ENCODE measurements around the gene SORCS2.

DNA sequence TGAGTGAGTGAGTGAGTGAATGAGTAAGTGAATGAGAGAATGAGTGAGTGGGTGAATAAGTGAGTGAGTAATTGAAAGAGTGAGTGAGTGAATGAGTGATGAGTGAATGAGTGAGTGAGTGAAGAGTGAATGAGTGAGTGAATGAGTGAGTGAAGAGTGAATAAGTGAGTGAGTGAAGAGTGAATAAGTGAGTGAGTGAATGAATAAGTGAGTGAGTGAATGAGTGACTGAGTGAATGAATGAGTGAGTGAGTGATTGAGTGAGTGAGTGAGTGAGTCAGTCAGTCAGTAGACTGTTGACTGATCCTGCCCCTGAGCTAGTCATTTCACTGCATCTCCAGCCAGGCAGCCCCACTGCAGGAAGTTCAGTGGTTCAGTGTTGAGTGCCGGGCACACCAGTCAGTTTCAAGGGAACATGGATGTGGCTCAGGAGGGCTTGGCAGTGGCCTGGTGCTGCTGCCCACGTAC lies 470.8 kb downstream of the SORCS2 start:
- TF ChIP-seq, protein P1, sequence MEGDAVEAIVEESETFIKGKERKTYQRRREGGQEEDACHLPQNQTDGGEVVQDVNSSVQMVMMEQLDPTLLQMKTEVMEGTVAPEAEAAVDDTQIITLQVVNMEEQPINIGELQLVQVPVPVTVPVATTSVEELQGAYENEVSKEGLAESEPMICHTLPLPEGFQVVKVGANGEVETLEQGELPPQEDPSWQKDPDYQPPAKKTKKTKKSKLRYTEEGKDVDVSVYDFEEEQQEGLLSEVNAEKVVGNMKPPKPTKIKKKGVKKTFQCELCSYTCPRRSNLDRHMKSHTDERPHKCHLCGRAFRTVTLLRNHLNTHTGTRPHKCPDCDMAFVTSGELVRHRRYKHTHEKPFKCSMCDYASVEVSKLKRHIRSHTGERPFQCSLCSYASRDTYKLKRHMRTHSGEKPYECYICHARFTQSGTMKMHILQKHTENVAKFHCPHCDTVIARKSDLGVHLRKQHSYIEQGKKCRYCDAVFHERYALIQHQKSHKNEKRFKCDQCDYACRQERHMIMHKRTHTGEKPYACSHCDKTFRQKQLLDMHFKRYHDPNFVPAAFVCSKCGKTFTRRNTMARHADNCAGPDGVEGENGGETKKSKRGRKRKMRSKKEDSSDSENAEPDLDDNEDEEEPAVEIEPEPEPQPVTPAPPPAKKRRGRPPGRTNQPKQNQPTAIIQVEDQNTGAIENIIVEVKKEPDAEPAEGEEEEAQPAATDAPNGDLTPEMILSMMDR (IDR thresholded peaks at IDR 0.05 in 4 of 5, conservative IDR thresholded peaks at IDR 0.05 in 1 of 5): no peak
- TF ChIP-seq POLR2A (IDR thresholded peaks at IDR 0.05): no peak

Measured in gastrocnemius medialis (tissue), 4 donors.